ENCODE data around the gene TBCE. TPM values are rescaled to one million over a fixed set of nuclear protein-coding genes. Genes with fewer than 3 reads are reported as not detected.
"Not testable (repeated sequence)": the region's sequence is repeated elsewhere in the genome, so short reads cannot be mapped to it uniquely, and the experiment has no call there.

TBCE gene
- total RNA-seq, 1 experiment from 2014 or later = 20.3 TPM

GRCh38 chr1:235455097-235455496, 87.9 kb downstream of the TBCE start:
- DNase-seq (ENCODE audit: low read depth) = no peak

DNA sequence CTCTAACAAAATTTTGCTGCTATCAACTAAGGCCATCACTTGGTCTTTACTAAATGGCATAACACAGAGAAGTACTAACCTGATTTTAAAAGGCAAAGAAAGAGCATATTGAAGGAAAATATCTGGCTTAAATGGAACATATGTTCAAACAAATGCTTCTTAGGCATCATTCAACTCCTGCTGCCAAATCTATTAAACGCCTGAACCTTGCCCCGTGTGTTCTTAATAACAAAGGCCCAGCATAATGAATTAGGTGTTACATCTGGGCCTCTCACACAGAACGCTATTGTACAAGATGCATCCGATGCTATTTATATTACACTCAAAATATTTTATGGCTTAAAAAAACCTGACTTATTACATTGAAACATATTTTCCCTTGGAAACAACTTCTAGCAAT, 88.6 kb downstream of the TBCE start:
- no peak for DNase-seq (ENCODE audit: low read depth)

GRCh38 chr1:235457856-235458255, 90.6 kb downstream of the TBCE start:
- not testable (repeated sequence) for DNase-seq (ENCODE audit: low read depth)

- DNase-seq (ENCODE audit: low read depth) = no peak
These were observed 93.5 kb downstream of the TBCE start for GRCh38 chr1:235460770-235461169.

DNA sequence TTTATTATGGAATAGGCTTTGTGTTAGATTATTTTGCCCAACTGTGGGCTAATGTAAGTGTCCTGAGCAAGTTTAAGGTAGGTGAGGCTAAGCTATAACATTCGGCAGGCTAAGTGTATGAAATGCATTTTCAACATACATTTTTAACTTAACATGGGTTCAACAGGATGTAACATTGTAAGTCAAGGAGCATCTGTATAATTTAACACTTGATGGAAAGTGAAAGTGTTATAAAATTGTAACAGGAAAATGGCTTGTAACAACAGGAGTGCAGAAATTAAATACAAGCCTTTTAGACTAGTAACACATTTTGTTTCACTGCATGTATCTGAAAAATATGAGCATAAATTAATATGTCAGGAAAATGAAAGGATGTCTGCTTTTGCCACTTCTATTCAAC, 94.7 kb downstream of the TBCE start:
- no peak for DNase-seq (ENCODE audit: low read depth)

- not testable (repeated sequence) for DNase-seq (ENCODE audit: low read depth)
These were observed 95.6 kb downstream of the TBCE start for GRCh38 chr1:235462832-235463231.

DNA sequence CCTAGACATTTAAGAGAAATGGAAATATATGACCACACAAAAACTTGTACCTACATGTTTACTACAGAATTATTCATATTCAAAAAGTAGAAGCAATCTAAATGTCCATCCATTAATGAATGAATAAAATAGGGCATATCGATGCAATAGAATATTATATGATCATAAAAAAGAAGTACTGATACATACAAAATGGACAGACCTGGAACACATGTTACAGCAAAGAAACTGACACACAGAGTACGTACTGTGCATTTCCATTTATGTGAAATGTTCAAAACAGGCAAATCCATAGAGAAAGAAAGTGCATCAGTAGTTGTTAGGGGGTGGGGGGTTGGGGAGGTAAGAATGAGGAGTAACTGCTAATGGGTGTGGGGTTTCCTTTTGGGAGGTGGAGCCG, 97.8 kb downstream of the TBCE start:
- DNase-seq (ENCODE audit: low read depth) = no peak

GRCh38 chr1:235468004-235468403, 100.8 kb downstream of the TBCE start:
- no peak for DNase-seq (ENCODE audit: low read depth)

GRCh38 chr1:235468970-235469369, 101.7 kb downstream of the TBCE start:
- peak; percentile 44 for DNase-seq (ENCODE audit: low read depth)

GRCh38 chr1:235469897-235470296, 102.7 kb downstream of the TBCE start:
- DNase-seq (ENCODE audit: low read depth) = not testable (repeated sequence)

DNA sequence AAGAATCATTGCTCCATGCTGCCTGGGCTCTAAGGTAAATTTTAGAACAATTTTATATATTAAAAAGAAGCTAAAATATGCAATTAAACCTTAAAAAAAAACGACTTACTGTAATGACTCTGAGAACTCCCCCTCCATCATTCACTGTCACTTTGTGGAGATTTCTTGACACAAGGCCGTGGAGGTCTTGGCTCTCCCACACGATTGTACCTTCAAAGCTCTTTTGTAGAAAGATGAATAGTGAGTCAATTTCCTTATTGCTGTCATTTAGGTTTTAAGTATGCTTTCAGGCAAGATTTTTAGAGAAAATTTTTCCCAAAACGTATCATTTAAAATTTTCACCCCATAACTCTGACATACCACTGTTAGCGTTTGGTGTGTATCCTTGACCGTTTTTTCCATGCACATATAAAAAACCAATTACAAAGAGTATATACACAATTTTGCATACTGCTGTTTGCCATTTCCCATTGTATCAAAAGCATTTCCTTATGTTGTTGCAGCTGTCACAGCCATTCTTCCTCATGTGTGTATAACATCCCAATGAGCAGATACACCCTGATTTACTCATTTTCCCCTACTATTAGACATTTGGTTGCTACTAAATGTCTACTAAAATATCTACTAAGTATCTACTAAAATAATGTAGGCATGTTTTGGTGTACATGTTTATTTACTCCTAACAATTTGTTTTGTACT, 103.7 kb downstream of the TBCE start:
- no peak for DNase-seq (ENCODE audit: low read depth)

DNA sequence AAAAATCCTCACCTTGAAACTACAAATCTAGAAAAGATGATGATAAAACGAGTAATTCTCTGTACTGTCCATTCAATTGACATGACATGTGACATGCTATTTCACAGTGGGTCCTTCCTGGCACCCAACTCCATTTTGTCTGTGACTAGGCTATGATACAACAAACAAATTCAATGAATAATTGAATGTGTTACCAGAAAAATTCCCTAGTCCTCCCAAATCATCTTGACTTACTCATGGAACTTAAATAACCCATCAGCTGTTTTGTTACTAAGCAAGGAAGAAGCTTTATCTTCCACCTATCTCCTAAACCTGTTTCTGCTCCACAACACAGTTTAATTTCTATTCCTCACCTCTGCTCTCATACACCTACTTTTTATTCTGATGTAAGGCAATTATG, 106.6 kb downstream of the TBCE start:
- DNase-seq (ENCODE audit: low read depth) = no peak

DNA sequence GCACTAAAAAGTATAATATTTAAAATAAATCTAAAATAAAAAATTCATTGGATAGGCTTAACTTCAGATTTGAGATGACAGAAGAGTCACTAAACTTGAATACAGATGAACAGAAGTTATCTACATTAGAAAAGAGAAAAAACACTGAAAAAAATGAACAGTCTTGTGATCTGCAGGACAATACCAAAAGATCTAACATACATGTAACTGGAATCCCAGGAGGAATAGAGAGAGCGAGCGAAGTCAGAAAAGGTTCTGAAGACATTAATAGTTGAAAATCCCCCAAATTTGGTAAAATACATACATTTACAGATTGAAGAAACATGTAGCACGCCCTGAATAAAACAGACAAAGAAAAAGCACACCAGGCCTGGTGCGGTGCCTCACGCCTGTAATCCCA, 115.9 kb downstream of the TBCE start:
- DNase-seq (ENCODE audit: low read depth) = no peak

GRCh38 chr1:235485558-235485957, 118.3 kb downstream of the TBCE start:
- DNase-seq (ENCODE audit: low read depth) = no peak

DNA sequence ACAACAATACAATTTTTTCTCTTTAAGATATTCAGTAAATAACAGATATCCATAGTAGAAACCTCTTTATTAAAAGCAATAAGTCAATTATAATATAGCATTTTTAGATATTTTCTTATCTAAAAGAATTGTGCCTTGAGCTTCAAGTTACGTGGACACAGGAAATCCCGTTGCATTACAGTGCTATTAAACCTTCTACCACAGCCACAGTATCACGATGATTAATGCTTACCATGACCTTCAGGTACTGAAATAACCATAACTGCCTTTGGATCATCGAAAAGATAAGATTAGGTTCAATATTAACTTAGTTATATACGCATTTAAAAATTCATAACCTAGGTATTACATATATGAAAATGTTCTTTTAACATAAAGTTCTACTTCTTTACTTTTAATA, 119.1 kb downstream of the TBCE start:
- no peak for DNase-seq (ENCODE audit: low read depth)

- DNase-seq (ENCODE audit: low read depth) = no peak
These were observed 124.4 kb downstream of the TBCE start for GRCh38 chr1:235491644-235492043.

DNA sequence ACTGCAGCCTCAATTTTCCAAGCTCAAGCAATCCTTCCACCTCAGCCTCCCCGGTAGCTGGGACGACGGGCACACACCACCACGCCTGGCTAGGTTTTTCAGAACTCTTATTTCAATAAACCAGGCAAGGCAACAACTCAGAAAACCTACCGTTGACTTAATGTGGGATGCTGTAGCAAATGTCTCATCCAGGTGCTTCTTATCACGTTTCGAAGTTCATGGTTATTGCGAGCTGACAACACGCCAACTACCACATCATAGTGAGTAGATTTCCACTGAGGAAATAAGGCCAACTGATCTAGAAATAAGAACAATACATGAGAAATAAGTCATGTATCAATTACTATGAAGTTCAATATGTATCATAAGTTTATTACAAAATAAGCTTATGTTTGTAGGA, 127.3 kb downstream of the TBCE start:
- DNase-seq (ENCODE audit: low read depth) = no peak

DNA sequence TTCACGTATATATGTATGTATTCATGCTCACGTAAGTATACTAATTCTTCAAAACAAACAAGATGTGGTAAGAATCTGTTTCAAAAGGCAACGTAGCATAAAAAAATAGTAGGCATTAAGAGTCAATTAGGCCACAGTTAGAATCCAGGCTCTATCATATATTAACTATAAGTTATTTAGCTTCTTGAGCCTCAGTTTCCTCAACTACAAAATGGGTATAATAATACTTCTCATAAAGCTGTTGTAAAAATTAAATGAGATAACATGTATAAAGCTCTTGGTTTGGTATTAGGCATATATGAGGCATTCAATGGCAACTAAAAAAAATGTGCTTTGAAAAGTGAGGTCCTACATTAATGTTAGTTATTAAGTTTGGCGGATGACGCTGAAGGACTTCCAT, 127.8 kb downstream of the TBCE start:
- no peak for DNase-seq (ENCODE audit: low read depth)

GRCh38 chr1:235495551-235495950, 128.3 kb downstream of the TBCE start:
- no peak for DNase-seq (ENCODE audit: low read depth)

GRCh38 chr1:235500971-235501540, 133.8 kb downstream of the TBCE start:
- DNase-seq (ENCODE audit: low read depth) = no peak

Measured in RPMI7951 (cell line).